Measurements from ENCODE around the gene ADGRF1.

Gene ADGRF1

DNA sequence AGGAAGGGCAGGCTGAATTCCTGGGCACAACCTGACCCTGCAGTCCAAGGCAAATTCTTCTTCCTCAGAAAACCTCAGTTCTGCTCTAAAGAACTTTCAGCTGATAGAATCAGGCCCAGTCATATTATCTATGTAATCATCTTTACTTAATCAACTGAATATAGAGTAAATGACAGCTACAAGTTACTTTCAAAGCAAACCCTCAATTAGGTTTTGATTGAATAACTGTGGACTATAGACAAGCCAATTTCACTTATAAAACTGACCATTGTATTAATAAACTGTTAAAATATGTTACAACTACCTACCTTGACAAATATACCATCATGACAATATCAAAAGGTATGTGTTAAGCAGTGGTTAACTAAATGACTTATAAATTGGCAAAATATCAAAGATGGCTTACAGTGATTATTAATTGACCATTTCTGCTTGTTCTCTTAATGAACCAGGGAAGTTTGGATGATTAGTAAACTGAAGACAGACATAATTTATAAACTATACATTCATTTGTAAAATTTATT, 74.2 kb downstream of the ADGRF1 start:
- TF ChIP-seq, protein P1, sequence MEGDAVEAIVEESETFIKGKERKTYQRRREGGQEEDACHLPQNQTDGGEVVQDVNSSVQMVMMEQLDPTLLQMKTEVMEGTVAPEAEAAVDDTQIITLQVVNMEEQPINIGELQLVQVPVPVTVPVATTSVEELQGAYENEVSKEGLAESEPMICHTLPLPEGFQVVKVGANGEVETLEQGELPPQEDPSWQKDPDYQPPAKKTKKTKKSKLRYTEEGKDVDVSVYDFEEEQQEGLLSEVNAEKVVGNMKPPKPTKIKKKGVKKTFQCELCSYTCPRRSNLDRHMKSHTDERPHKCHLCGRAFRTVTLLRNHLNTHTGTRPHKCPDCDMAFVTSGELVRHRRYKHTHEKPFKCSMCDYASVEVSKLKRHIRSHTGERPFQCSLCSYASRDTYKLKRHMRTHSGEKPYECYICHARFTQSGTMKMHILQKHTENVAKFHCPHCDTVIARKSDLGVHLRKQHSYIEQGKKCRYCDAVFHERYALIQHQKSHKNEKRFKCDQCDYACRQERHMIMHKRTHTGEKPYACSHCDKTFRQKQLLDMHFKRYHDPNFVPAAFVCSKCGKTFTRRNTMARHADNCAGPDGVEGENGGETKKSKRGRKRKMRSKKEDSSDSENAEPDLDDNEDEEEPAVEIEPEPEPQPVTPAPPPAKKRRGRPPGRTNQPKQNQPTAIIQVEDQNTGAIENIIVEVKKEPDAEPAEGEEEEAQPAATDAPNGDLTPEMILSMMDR (IDR thresholded peaks at IDR 0.05; ENCODE audit: low read depth, low read length, missing control alignments), result no peak
- no peak overlapping the region for H3K4me3 ChIP-seq (ENCODE audit: low read depth, low read length)
- DNase-seq (ENCODE audit: low read depth), result no peak

DNA sequence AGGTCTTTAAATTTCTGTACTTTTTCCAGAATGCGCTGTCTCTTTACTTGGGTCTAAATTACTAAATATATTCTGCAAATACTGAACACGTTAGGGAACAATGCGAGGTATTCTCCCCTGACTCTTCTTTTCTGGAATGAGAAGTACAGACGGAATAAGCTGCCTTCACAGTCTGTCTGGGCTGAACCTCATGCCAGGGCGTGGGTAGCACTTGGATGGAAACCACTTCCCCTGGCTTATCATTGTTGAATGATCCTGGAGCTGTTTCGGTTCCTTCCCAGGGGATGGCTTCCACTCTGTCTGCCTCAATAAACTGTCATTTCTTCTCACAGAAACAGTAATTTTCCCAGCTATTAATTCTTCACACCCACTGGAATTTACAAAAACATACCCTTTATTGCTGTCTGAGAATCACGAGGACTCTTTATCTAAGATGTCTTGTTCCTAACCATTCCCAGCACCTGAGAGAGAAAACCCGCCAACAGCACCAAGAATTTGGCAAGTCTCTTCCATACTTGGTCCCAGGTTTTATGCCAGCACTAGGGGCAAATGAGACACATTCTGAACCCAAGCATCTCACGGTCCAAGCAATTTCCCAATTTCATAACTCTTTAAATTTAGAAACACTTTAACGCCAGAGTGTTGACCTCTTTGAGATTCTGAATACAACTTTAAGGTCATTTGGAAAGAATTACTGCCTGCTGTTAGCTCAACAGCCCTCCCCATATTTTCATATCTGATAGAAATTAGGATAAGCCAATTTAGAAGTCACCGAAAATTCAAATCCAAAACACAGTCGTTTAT, 77.2 kb downstream of the ADGRF1 start:
- DNase-seq (ENCODE audit: low read depth), result no peak
- TF ChIP-seq, protein P1 (IDR thresholded peaks at IDR 0.05; ENCODE audit: low read depth, low read length, missing control alignments), result no peak
- H3K4me3 ChIP-seq (ENCODE audit: low read depth, low read length), result no peak overlapping the region

DNA sequence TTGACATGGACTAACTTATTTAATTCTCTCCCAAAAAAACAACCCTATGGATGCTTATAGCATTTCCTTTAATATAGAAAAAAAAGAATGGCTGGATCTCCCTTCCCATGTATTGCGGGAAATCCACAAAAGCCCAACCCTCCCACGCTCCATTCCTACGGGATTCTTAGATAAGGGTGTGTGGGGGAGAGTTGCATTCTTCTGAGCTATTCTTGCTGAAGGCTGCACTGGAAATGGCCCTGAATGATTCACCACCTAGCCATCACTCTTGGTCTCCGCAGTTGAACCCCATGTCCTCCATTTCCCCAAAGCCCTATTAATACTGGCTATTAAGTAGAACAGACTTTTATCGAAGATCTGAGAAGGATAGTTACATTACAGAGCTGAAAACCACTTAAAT, 78.5 kb downstream of the ADGRF1 start:
- DNase-seq (ENCODE audit: low read depth), result no peak
- TF ChIP-seq, protein P1 (IDR thresholded peaks at IDR 0.05; ENCODE audit: low read depth, low read length, missing control alignments), result no peak
- H3K4me3 ChIP-seq (ENCODE audit: low read depth, low read length), result no peak overlapping the region

DNA sequence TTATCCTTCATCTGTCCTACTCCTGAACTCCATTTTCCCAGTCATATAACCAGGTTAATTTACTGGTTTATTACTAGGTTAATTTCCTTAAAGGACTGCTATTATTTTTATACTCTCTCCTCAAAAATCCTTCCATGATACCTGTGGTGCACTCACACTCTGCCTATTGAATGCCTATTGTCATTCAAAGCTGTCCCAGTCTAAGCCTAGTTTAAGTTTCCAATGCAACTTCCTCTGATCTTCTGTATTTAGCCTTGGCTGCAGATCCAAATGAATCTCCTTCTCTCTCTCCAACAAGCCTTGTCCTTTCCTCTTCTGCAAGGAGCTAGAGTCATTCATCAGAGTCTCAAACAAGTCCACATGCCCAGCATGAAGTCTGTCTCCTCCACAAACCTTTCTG, 79.1 kb downstream of the ADGRF1 start:
- TF ChIP-seq, protein P1 (IDR thresholded peaks at IDR 0.05; ENCODE audit: low read depth, low read length, missing control alignments), result no peak
- DNase-seq (ENCODE audit: low read depth), result no peak
- H3K4me3 ChIP-seq (ENCODE audit: low read depth, low read length), result no peak overlapping the region

DNA sequence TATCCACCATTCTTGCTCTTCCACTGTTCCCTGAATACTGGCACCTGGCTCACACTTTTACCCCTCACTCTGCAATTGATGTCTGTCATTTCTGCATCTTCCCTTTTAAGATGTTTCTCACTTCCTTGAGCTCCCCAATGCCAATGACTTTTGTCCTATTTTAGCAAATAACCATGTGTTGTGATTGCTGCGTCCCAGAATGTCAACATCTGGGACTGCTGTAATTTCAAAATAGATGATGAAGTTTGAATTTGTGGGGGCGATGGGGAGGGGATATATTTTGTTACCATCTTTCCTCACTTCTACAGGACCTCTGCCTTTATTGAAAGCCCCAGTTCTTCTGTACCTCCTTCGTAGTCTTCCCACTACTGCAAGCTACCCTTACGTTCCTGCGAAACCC, 80.4 kb downstream of the ADGRF1 start:
- TF ChIP-seq, protein P1 (IDR thresholded peaks at IDR 0.05; ENCODE audit: low read depth, low read length, missing control alignments), result no peak
- no peak overlapping the region for H3K4me3 ChIP-seq (ENCODE audit: low read depth, low read length)
- no peak for DNase-seq (ENCODE audit: low read depth)

DNA sequence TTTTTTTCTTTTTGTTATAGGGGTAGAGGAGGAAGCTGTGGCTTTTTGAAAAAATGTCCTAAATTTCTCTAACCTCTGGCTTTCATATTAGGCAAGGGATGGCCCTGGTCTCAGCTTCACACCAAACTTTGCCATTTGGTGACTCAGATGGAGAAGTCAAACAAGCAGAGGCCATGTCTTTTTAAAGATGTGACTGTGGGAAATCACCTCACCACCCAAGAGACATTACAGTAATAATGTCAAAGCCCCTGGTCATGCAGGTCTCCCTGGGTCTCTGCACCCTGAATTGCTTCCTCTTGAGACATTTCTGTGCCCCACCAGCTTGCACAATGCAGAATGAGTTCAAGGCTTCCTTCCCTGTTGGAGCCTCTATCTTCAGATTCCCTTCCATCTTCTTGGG, 80.9 kb downstream of the ADGRF1 start:
- TF ChIP-seq, protein P1 (IDR thresholded peaks at IDR 0.05; ENCODE audit: low read depth, low read length, missing control alignments), result no peak
- H3K4me3 ChIP-seq (ENCODE audit: low read depth, low read length), result no peak overlapping the region
- DNase-seq (ENCODE audit: low read depth), result no peak

DNA sequence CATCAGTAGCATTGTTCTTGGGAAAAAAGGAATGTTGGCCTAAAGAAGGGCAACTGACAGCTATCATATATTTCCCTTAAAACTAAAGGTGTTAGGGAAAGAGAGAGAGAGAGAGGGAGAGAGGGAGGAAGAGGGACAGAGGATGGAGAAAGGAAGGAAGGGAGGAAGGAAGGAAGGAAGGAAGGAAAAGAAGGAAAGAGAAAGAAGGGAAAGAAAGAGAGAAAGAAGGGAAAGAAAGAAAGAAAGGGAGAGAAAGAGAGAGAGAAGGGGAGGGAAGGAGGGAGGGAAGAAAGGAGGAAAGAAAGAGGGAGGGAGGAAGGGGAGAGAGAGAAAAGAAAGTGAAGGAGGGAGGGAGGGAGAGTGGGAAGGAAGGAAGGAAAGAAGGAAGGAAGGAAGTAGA, 82.7 kb downstream of the ADGRF1 start:
- no peak overlapping the region for H3K4me3 ChIP-seq (ENCODE audit: low read depth, low read length)
- no peak for DNase-seq (ENCODE audit: low read depth)
- TF ChIP-seq, protein P1 (IDR thresholded peaks at IDR 0.05; ENCODE audit: low read depth, low read length, missing control alignments), result no peak

All from GM12864 (cell line).